Lower leg skin (tissue), 4 donors: Measurements from ENCODE around the gene HAVCR2. TPM values are rescaled to one million over a fixed set of nuclear protein-coding genes. Genes with fewer than 3 reads are reported as not detected.
"Not testable (repeated sequence)": the region's sequence is repeated elsewhere in the genome, so short reads cannot be mapped to it uniquely, and the experiment has no call there.

Experiments
- DNase-seq, 2 donors: peaks; one replicate each; pipeline ENCODE4 v3.0.0-alpha.2; 2019; ENCODE audit warnings: low spot score in 2 of 2
- H3K4me3 ChIP-seq: fragments of 200-600 bp; sonication (generic); 2 replicates; pipeline ENCODE4 v1.5.1; 2017; ENCODE audit warnings: mild to moderate bottlenecking, low read depth; ENCODE audit not compliant: poor library complexity, severe bottlenecking
- POLR2A ChIP-seq, 2 donors: fragments of 450-650 bp; IDR thresholded peaks; one replicate each; pipeline ENCODE4 v1.6.1; 2016 to 2017; ENCODE audit warnings: antibody characterized with exemption in 2 of 2, mild to moderate bottlenecking in 1 of 2, moderate library complexity in 1 of 2
- WGBS, 2 donors: methylation state at CpG; one replicate each; pipeline ENCODE4 v1.1.5; 2018; 5-methylcytosine and 5-hydroxymethylcytosine counted together
- intact Hi-C: fragments of 100-400 bp; cut with DNase I; formaldehyde crosslinking; loops from one replicate; pipeline ENCODE4 v1.15.0; 2023; ENCODE audit warnings: low total_unique reads
- total RNA-seq, 4 donors: library from RNA; depleted of rRNA; stranded (reverse); fragments of >200 nt; gene quantifications; one replicate each; pipeline ENCODE4 v1.1.0, GENCODE V29; 2016
- TF ChIP-seq, protein P1 (sequence below), 3 donors: fragments of 450-650 bp; IDR thresholded peaks; one replicate each; pipeline ENCODE4 v1.5.1; 2016; ENCODE audit warnings: antibody characterized with exemption in 3 of 3, mild to moderate bottlenecking in 3 of 3, moderate library complexity in 2 of 3

HAVCR2 gene
- total RNA-seq, 4 donors from 2014 or later, result 4.4 to 8.1 (median 6.0) TPM

DNA sequence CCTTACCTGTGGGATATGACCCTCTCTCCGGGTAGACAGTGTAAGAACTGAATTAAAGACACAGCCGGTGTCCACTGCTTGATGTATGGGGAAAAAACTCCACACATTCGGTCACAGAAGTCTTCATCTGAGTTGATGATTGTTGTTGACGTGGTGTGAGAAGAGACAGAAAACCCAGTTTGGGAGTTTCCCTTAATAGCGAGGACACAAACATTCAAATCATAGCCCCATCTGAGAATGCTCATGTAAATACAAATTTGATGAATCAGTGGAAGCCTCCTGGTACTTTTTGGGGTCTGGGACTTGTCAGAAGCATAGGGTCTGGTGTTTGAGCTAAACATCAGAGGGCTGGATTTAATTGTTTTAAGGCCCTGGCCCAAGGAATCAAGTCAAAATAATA, 60.9 kb downstream of the HAVCR2 start:
- 92 to 95% methylated on average over 5 of the region's 5 CpGs for WGBS, 2 donors
- intact Hi-C loops, result no loop called here
- no peak for DNase-seq
- TF ChIP-seq, protein P1, sequence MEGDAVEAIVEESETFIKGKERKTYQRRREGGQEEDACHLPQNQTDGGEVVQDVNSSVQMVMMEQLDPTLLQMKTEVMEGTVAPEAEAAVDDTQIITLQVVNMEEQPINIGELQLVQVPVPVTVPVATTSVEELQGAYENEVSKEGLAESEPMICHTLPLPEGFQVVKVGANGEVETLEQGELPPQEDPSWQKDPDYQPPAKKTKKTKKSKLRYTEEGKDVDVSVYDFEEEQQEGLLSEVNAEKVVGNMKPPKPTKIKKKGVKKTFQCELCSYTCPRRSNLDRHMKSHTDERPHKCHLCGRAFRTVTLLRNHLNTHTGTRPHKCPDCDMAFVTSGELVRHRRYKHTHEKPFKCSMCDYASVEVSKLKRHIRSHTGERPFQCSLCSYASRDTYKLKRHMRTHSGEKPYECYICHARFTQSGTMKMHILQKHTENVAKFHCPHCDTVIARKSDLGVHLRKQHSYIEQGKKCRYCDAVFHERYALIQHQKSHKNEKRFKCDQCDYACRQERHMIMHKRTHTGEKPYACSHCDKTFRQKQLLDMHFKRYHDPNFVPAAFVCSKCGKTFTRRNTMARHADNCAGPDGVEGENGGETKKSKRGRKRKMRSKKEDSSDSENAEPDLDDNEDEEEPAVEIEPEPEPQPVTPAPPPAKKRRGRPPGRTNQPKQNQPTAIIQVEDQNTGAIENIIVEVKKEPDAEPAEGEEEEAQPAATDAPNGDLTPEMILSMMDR (IDR thresholded peaks at IDR 0.05), result no peak
- TF ChIP-seq POLR2A (IDR thresholded peaks at IDR 0.05), result no peak
- H3K4me3 ChIP-seq, result no peak overlapping the region

DNA sequence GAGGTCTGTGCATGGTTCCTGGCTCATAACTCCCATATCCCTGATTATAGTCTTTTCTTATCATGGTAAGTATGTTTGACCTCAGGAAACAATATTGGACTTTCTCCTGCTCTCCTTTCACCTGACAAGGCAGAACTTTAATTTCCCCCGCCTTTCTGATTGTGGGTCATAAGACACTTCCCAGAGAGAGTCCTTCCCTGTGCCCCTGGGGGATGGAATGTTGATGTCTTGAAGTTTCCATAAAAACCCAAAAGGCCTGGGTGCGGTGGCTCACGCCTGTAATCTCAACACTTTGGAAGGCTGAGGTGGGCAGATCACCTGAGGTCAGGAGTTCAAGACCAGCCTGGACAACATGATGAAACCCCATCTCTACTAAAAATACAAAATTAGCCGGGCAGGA, 61.8 kb downstream of the HAVCR2 start:
- H3K4me3 ChIP-seq, intact Hi-C loops, DNase-seq: not testable (repeated sequence)
- 90 to 92% methylated on average over 4 of the region's 4 CpGs for whole genome bisulfite sequencing, 2 donors

DNA sequence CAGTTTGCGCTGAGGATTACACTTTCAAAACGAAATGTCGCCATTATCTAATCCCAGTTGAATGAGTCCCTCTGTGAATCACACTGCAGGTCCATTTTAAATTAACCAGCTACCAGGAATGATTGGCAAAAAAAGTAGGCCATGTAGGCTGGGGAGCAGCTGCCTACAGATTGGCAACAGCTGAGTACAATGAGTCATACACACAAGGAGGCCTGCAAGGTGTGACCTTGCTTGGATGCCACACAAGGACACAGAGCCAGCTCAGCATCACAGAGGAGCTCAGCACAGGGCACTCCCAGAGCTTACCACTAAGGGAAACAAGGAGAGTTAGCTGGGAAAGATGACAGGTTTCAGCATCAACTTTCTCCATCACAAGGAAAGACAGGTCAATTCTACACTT, 62.8 kb downstream of the HAVCR2 start:
- no peak overlapping the region for H3K4me3 ChIP-seq
- intact Hi-C loops, result no loop called here
- TF ChIP-seq POLR2A (IDR thresholded peaks at IDR 0.05), result no peak
- TF ChIP-seq, protein P1 (IDR thresholded peaks at IDR 0.05), result no peak
- DNase-seq, result no peak
- 81 to 87% methylated on average over 3 of the region's 3 CpGs for WGBS, 2 donors

DNA sequence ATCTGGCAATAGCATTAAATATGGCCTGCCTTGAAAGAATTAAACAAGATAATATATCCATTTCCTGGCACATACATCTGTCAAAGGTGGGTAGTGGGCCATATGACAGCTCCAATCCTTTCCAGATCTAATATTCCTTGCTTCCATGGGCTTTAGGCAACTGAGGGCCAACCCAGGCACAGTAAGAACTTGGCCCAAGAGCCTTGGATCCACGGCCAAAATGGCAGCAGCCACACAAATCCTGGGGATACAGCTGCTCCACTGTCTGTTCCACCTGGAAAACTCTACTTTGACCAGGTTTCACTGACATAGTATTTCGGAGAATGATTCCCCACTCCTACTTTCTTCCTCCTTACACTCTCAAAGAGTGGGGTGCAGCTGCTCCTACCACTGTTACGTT, 63.2 kb downstream of the HAVCR2 start:
- 42 to 65% methylated on average over 3 of the region's 3 CpGs for WGBS, 2 donors
- H3K4me3 ChIP-seq, result no peak overlapping the region
- intact Hi-C loops, result no loop called here
- TF ChIP-seq, protein P1 (IDR thresholded peaks at IDR 0.05), result no peak
- no peak for TF ChIP-seq POLR2A (IDR thresholded peaks at IDR 0.05)
- no peak for DNase-seq

DNA sequence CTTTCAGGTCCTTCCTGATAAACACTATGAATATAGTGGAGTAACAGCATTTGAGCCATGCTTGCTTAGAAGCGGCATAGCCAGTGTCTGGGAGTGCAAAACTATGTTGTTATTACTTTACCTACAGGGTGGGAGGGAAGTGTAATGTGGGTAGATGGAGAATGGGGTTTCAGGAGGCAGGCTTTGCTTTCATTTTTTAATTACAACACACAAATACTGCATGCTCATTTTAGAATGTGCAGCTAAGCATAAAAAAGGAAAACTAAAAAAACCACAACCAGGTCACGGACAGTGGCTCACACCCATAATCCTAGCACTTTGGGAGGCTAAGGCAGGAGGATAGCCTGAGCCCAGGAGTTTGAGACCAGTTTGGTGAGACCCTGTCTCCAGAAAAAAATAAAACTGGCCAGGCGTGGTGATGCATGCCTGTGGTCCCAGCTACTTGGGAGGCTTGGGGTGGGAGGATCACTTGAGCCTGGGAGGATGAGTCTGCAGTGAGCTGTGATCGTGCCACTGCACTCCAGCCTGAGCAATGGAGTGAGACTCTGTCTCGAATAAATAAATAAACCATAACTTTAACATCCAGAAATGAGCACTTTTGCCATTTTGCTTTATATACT, 70.2 kb downstream of the HAVCR2 start:
- DNase-seq, result no peak
- intact Hi-C loops, result no loop called here
- no peak for TF ChIP-seq POLR2A (IDR thresholded peaks at IDR 0.05)
- TF ChIP-seq, protein P1 (IDR thresholded peaks at IDR 0.05), result no peak
- 88 to 92% methylated on average over 5 of the region's 5 CpGs for WGBS, 2 donors
- H3K4me3 ChIP-seq, result no peak overlapping the region

Other genes starting within 250 kb of the HAVCR2 start
- under 1 TPM in 2 of 4 donors, not detected in 2; 0.23 to 0.71 TPM for gene TIMD4, start 145.8 kb downstream of the HAVCR2 start, total RNA-seq
- gene HAVCR1, start 49.9 kb downstream of the HAVCR2 start, total RNA-seq, result not detected
- 10 to 100 TPM in 1 of 4 donors, 1 to 10 TPM in 3; 6.2 to 11.2 (median 8.4) TPM for gene MED7, start 33.8 kb upstream of the HAVCR2 start, total RNA-seq
- not detected for gene GARIN3, start 57.2 kb upstream of the HAVCR2 start, total RNA-seq
- gene ITK, start 71.8 kb upstream of the HAVCR2 start, total RNA-seq, result 1 to 10 TPM in 3 of 4 donors, under 1 TPM in 1; 0.78 to 5.2 (median 2.1) TPM
- 10 to 100 TPM in 1 of 4 donors, 1 to 10 TPM in 3; 3.2 to 16.2 (median 7.0) TPM for gene CYFIP2, start 157.1 kb upstream of the HAVCR2 start, total RNA-seq